ENCODE measurements around the gene KIAA0753.
"Not testable (repeated sequence)": the region's sequence is repeated elsewhere in the genome, so short reads cannot be mapped to it uniquely, and the experiment has no call there.

Gene KIAA0753

DNA sequence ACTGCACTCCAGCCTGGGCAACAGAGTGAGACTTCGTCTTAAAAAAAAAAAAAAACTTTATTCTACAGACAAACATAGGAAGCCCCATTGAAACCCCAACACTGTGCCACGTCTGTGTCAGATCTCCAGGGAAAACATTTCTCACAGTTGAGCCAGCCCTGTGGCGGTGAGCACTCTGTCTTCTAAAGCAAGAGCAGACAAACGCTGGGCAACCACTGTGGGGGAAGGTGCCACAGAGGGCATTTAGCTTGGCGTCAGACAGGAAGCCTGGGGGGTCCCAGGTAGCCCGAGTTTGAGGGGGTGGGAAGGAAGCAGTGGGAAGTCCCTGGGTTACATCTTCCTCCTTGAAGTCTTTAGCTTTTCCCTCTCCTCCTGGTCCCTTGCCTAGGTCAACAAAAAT, 27.0 kb upstream of the KIAA0753 start:
- Histone ChIP-seq H3K9me3 (replicated peaks; ENCODE audit: low read length) (no peaks in the 10 kb centered on the region), H3K27me3 (ENCODE audit: control insufficient read depth, insufficient read depth, low read length) (peaks cover 38% of the 10 kb centered on the region), H3K4me2 (ENCODE audit: low read length) (no peak overlapping the region), H3K36me3 (ENCODE audit: insufficient read depth, low read length) (no peaks in the 10 kb centered on the region), H3K4me3 (ENCODE audit: low read length) (no peak overlapping the region), H3K9ac (ENCODE audit: low read depth, low read length) (no peak overlapping the region), H3K4me1 (ENCODE audit: control insufficient read depth, insufficient read depth, low read length) (no peaks in the 10 kb centered on the region)

- Histone ChIP-seq H3K9me3 (replicated peaks; ENCODE audit: low read length) (no peaks in the 10 kb centered on the region), H3K9ac (ENCODE audit: low read depth, low read length) (no peak overlapping the region), H3K4me3 (ENCODE audit: low read length) (no peak overlapping the region), H3K4me2 (ENCODE audit: low read length) (no peak overlapping the region), H3K4me1 (ENCODE audit: control insufficient read depth, insufficient read depth, low read length) (no peaks in the 10 kb centered on the region), H3K36me3 (ENCODE audit: insufficient read depth, low read length) (no peaks in the 10 kb centered on the region), H3K27me3 (ENCODE audit: control insufficient read depth, insufficient read depth, low read length) (peaks cover 44% of the 10 kb centered on the region)
Observed at GRCh38 chr17:6666557-6666956, 26.0 kb upstream of the KIAA0753 start.

DNA sequence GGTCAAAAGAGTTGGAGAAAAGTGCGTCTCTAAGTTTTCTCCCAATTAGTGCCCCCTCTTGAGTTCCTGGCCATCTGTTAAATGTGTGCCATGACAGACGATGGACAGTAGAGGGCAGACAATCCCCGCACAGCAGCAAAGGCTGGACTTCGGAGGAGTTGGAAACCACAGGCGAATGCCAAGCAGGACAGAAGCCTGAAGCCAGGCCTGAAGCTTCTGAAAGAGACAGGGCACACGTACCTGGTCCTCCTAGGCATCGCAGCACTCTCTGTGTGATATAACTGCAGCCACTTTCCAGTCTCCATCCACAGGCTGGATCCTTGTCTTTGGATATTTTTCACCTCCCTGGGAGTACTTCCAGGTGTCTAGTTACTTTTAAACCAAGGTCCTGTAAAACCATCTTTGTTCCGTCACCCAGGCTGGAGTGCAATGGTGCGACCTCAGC, 25.6 kb upstream of the KIAA0753 start:
- H3K27me3 ChIP-seq (ENCODE audit: control insufficient read depth, insufficient read depth, low read length) = peaks cover 49% of the 10 kb centered on the region
- H3K4me2 ChIP-seq (ENCODE audit: low read length) = no peak overlapping the region
- no peak overlapping the region for H3K9ac ChIP-seq (ENCODE audit: low read depth, low read length)
- H3K36me3 ChIP-seq (ENCODE audit: insufficient read depth, low read length) = no peaks in the 10 kb centered on the region
- no peaks in the 10 kb centered on the region for H3K4me1 ChIP-seq (ENCODE audit: control insufficient read depth, insufficient read depth, low read length)
- H3K4me3 ChIP-seq (ENCODE audit: low read length) = no peak overlapping the region
- no peaks in the 10 kb centered on the region for H3K9me3 ChIP-seq (replicated peaks; ENCODE audit: low read length)

- not testable (repeated sequence) for H3K4me2 ChIP-seq (ENCODE audit: low read length); H3K9me3 ChIP-seq (replicated peaks; ENCODE audit: low read length); H3K4me3 ChIP-seq (ENCODE audit: low read length); H3K9ac ChIP-seq (ENCODE audit: low read depth, low read length); H3K4me1 ChIP-seq (ENCODE audit: control insufficient read depth, insufficient read depth, low read length); H3K36me3 ChIP-seq (ENCODE audit: insufficient read depth, low read length)
- peaks cover 50% of the 10 kb centered on the region for H3K27me3 ChIP-seq (ENCODE audit: control insufficient read depth, insufficient read depth, low read length)
Observed at GRCh38 chr17:6663200-6663599, 22.7 kb upstream of the KIAA0753 start.

DNA sequence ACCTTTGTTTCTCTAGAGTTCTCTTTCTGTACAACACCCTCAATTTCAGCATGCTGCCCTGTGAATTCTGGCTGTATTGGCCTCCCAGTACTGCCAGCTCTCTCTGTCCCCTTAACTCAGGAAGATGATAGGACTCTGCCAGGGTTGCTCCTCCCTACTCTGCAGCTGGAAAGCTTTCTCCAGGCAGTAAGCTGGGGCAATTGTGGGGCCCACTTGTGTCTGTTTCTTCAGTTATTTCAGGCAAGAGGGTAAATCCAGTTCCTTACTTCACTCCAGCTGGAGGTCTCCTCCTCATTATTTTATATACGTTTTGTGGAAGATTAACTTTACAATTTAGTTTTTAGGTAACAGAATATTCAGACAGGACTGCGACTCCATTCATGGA, 20.9 kb upstream of the KIAA0753 start:
- Histone ChIP-seq H3K36me3 (ENCODE audit: insufficient read depth, low read length) (no peaks in the 10 kb centered on the region), H3K4me2 (ENCODE audit: low read length) (no peak overlapping the region), H3K4me1 (ENCODE audit: control insufficient read depth, insufficient read depth, low read length) (no peaks in the 10 kb centered on the region), H3K4me3 (ENCODE audit: low read length) (no peak overlapping the region), H3K27me3 (ENCODE audit: control insufficient read depth, insufficient read depth, low read length) (peaks cover 49% of the 10 kb centered on the region), H3K9me3 (replicated peaks; ENCODE audit: low read length) (no peaks in the 10 kb centered on the region), H3K9ac (ENCODE audit: low read depth, low read length) (no peak overlapping the region)

- no peaks in the 10 kb centered on the region for H3K36me3 ChIP-seq (ENCODE audit: insufficient read depth, low read length)
- no peaks in the 10 kb centered on the region for H3K9me3 ChIP-seq (replicated peaks; ENCODE audit: low read length)
- no peaks in the 10 kb centered on the region for H3K4me1 ChIP-seq (ENCODE audit: control insufficient read depth, insufficient read depth, low read length)
- no peak overlapping the region for H3K9ac ChIP-seq (ENCODE audit: low read depth, low read length)
- peaks cover 49% of the 10 kb centered on the region for H3K27me3 ChIP-seq (ENCODE audit: control insufficient read depth, insufficient read depth, low read length)
- no peak overlapping the region for H3K4me2 ChIP-seq (ENCODE audit: low read length)
- no peak overlapping the region for H3K4me3 ChIP-seq (ENCODE audit: low read length)
Observed at GRCh38 chr17:6660805-6661463, 20.4 kb upstream of the KIAA0753 start.

- no peak overlapping the region for H3K4me2 ChIP-seq (ENCODE audit: low read length)
- no peaks in the 10 kb centered on the region for H3K4me1 ChIP-seq (ENCODE audit: control insufficient read depth, insufficient read depth, low read length)
- H3K36me3 ChIP-seq (ENCODE audit: insufficient read depth, low read length) = no peaks in the 10 kb centered on the region
- H3K27me3 ChIP-seq (ENCODE audit: control insufficient read depth, insufficient read depth, low read length) = peaks cover 54% of the 10 kb centered on the region
- no peak overlapping the region for H3K4me3 ChIP-seq (ENCODE audit: low read length)
- H3K9me3 ChIP-seq (replicated peaks; ENCODE audit: low read length) = no peaks in the 10 kb centered on the region
- no peak overlapping the region for H3K9ac ChIP-seq (ENCODE audit: low read depth, low read length)
Observed at GRCh38 chr17:6660101-6660500, 19.6 kb upstream of the KIAA0753 start.

- H3K36me3 ChIP-seq (ENCODE audit: insufficient read depth, low read length); H3K4me3 ChIP-seq (ENCODE audit: low read length); H3K9me3 ChIP-seq (replicated peaks; ENCODE audit: low read length); H3K9ac ChIP-seq (ENCODE audit: low read depth, low read length); H3K4me2 ChIP-seq (ENCODE audit: low read length); H3K4me1 ChIP-seq (ENCODE audit: control insufficient read depth, insufficient read depth, low read length): not testable (repeated sequence)
- peaks cover 64% of the 10 kb centered on the region for H3K27me3 ChIP-seq (ENCODE audit: control insufficient read depth, insufficient read depth, low read length)
Observed at GRCh38 chr17:6658411-6658810, 17.9 kb upstream of the KIAA0753 start.

DNA sequence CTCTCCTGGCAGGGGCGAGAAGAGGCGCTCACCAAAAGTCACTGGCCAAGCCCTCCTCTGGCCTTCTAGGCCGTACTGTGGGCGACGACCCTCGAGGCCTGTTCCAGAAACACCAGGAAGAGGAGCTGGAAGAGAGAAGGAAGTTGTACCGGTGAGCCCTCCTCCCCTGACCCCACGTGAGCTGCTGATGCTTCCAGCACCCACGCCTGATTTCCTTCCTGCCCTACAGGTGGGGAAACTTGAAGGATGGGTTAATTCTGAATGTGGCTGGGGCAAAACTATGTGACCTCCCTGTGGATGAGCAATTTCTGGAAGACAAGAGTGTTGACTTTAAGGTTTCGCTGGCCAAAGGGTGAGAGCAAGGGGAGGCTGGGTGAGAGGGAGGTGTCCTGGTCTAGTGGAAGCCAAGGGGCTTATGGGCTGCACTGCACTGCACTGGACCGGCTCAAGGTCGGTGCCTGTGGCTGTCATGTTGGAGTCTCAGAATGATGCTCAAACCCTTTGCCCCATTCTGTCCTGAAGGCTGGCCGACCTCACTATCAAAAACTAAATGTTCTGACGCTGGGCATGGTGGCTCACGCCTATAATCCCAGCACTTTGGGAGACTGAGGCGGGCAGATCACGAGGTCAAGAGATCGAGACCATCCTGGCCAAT, 17.2 kb upstream of the KIAA0753 start:
- no peaks in the 10 kb centered on the region for H3K36me3 ChIP-seq (ENCODE audit: insufficient read depth, low read length)
- peaks cover 2% of the 10 kb centered on the region for H3K4me1 ChIP-seq (ENCODE audit: control insufficient read depth, insufficient read depth, low read length)
- no peak overlapping the region for H3K9ac ChIP-seq (ENCODE audit: low read depth, low read length)
- no peak overlapping the region for H3K4me2 ChIP-seq (ENCODE audit: low read length)
- H3K27me3 ChIP-seq (ENCODE audit: control insufficient read depth, insufficient read depth, low read length) = peaks cover 62% of the 10 kb centered on the region
- no peaks in the 10 kb centered on the region for H3K9me3 ChIP-seq (replicated peaks; ENCODE audit: low read length)
- H3K4me3 ChIP-seq (ENCODE audit: low read length) = no peak overlapping the region

GRCh38 chr17:6656797-6657632, 16.5 kb upstream of the KIAA0753 start:
- H3K4me3 ChIP-seq (ENCODE audit: low read length); H3K4me1 ChIP-seq (ENCODE audit: control insufficient read depth, insufficient read depth, low read length); H3K9me3 ChIP-seq (replicated peaks; ENCODE audit: low read length); H3K36me3 ChIP-seq (ENCODE audit: insufficient read depth, low read length); H3K4me2 ChIP-seq (ENCODE audit: low read length); H3K9ac ChIP-seq (ENCODE audit: low read depth, low read length): not testable (repeated sequence)
- peaks cover 55% of the 10 kb centered on the region for H3K27me3 ChIP-seq (ENCODE audit: control insufficient read depth, insufficient read depth, low read length)

- H3K27me3 ChIP-seq (ENCODE audit: control insufficient read depth, insufficient read depth, low read length) = peaks cover 46% of the 10 kb centered on the region
- H3K4me3 ChIP-seq (ENCODE audit: low read length) = not testable (repeated sequence)
Observed at GRCh38 chr17:6655732-6656361, 15.3 kb upstream of the KIAA0753 start.

More at GRCh38 chr17:6655732-6656361, 15.3 kb upstream of the KIAA0753 start:
- H3K9ac ChIP-seq (ENCODE audit: low read depth, low read length); H3K9me3 ChIP-seq (replicated peaks; ENCODE audit: low read length); H3K36me3 ChIP-seq (ENCODE audit: insufficient read depth, low read length); H3K4me2 ChIP-seq (ENCODE audit: low read length): not testable (repeated sequence)
- peaks cover 15% of the 10 kb centered on the region for H3K4me1 ChIP-seq (ENCODE audit: control insufficient read depth, insufficient read depth, low read length)

All from skeletal muscle satellite cell (primary cell).